NCI-H1105 treated with DMSO at 0.1 percent for 48 hours (cell line): Measurements from ENCODE around the gene DPH3.

Experiments used
- DNase-seq: peaks from one replicate; lab custom pipeline; 2025; lab: John Stamatoyannopoulos, UW

DPH3 gene

DNA sequence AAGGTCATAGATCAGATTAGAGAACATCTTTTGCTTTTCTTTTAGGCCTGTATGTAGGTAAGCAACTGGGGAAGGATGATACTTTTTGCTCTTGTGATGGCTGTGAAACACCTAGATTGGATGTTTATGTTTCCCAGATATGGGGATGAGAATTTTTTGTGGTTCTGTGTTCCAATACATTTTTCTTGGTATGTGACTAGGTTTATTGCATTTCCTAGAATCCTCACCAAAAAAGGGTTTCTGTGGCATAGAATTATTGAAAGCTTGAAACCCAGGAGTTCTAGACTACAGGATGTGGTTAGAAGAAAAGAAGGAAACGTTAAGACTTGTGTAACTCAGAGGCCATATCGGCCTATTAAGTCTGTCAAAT is 26.1 kb upstream of the DPH3 start:
- DNase-seq = no peak

DNA sequence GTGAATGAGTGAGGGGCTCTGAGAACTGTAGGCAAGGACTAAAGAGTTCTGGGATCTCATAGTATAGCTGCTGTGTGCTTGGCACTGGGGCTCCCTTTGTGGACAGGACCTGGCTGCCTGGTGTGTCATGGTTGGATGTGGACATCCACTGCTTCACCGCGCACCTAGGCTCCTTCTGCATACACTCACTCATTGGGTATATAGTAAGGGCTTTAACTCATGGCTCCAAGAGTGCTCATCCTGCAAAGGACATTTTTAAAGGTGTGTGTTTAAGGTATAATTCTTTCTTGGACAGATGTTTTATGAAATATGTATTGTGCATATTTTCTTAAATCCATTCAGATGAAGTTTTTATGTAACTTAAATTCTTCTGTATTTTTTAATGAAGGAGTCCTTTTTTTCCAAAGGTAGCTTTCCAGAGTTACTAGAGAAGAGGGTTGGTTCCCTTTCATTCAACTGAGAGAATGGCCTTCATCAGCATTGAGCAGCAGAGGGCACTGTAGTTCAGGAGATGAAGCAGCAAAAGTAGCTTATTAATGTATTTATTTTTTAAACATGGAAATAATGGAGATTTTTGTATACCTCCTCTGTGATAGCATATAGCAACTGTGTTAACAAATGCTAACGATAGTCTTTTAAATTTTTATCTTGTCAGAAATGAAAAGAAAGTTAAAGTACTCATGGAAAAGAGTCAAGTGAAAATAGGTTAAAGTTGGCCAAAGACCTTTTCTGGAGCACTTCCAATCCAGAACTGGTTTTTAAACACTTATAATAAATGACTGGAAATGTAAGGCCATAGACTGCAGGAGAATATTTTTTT is 25.5 kb upstream of the DPH3 start:
- DNase-seq = peak; percentile 49

DNA sequence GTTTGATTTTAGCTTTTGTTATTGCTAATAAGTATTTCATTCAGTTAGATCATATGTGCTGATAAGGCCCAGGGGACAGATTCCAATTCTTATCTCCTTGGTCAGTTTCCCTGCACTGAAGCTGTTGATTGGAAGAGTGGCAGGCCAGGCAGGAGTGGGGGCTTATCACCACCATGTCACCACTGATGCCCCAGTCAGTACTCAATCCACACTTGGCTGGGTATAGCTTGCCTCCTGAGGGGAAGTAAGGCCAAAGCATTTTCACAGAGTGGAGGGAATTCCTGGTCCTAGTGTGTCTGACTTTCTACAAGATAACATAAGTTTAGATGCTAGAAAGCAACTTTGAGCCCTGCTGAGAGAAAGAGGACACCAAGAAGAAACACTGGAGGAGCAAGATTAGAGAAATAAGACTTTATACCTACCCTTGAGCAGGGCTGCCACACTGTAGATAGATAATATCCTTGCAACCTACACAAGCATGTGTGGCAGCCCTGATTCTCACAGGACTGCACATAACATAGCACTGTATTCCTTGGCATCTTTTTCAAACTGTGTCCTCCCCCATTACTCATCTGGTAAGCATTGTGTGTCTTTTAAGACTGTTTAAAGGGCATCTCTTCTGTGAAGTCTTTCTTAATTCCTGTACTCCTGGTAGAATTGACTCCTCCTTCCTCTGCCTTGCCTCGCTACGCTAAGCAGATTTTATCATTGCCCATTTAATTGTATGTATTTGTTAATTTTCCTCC is 24.6 kb upstream of the DPH3 start:
- no peak for DNase-seq

DNA sequence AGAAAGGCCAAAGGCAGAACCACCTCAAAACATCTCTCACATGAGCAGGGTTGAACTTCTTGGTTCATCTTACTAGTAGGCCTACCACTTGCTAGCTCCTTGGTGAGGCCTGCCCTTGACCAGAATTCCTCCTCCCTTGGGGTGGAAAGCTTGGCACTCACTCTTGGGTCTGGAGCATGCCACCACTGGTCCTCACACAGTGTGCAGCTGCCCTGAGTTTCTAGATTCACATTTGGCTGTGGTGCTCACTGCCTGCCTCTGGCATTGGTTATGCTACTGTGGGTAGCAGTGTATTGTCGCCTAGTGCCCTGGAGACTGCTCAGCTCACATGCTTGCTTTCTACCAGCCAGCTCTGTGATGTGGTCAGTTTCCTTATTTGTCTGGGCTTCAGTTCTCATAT is 23.9 kb upstream of the DPH3 start:
- DNase-seq = no peak

DNA sequence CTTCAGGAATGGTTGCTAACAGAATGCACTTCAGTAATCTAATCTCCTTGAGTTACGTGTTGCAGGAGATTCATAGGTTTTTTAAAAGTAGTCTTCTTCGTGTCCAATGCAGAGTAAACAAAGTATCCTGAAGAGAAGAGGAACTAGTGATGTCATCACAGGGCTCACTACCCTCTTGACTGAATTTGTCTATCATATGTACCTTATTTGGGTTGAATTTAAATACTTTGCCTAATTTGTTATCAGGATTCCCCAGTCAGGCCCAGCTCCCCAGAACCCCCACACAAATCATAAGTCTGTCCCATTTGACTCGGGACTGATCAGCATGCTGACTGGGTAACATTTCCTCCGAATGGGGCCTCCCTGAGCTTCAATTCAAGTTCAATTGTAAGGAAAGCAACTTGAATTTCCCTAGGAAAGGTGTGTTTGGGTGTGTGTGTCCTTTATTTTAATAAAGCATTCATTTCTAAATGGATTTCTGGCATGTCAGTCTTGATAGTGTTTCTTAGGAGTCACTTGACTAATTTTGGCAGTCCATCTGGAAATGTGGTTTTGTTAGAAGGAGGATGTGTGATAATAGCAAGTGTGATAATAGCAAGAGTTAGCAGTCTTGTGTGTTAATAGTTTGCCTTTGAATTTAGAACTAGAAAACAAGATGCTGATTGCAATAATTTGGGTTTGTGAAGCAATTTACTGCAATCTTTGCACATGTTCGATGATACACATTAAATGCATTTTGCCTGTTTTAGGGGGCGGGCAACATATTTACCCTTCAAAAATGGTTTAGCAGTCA is 22.2 kb upstream of the DPH3 start:
- DNase-seq = no peak

DNA sequence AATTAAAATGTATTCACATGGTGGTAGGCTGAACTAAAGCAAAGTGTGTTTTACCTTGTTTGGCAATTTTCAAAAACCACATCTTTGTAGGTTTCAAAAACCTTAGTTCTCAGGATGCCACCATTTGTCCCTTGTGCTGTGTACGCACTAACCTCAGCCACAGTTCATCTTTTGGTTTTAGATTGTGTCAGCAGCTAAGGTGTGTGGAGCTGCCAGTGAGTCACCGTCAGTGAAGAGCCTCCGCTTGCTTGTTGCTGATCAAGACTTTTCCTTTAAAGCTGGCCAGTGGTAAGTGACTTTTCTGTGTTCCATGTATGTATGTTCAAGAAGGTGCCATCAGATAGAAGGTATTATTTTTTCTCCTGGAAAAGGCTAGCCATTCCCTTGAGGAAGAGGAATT is 21.4 kb upstream of the DPH3 start:
- DNase-seq = no peak

DNA sequence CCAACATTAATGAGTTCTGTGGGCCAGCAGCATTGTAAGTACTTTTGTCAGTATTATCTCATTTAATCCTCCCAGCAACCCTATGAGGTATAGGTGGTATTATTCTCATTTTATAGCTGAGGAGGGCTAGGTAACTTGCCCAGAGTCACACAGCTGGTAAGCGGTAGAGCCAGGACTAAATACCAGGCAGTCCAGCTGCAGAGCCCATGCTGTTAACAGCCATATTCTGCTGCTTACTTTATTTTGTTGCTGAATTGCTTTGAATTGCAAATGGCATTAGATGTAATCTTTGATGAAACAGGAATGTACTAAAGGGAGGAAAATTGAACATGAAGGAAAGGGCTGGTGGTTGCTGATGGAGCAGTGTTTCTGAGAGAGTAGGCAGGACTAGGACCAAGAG is 19.9 kb upstream of the DPH3 start:
- DNase-seq = no peak

DNA sequence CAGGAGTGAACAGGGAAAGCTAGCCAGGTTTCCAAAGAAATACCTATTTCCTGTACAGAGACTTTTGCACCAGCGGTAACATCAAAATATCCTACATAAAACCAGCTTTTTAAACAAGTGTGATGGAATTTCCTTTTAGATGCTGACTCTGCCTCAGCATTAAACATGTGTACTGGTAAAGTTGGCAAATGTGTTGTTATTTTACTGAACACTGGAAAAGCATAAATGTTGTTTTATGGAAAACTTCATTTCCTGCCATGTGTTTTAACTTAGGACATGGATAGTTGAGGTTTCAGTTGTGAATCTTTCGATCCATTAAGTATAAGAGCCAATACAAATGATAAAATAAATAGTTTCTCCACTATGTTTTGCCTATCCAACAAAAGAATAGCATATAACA is 15.9 kb upstream of the DPH3 start:
- no peak for DNase-seq

DNA sequence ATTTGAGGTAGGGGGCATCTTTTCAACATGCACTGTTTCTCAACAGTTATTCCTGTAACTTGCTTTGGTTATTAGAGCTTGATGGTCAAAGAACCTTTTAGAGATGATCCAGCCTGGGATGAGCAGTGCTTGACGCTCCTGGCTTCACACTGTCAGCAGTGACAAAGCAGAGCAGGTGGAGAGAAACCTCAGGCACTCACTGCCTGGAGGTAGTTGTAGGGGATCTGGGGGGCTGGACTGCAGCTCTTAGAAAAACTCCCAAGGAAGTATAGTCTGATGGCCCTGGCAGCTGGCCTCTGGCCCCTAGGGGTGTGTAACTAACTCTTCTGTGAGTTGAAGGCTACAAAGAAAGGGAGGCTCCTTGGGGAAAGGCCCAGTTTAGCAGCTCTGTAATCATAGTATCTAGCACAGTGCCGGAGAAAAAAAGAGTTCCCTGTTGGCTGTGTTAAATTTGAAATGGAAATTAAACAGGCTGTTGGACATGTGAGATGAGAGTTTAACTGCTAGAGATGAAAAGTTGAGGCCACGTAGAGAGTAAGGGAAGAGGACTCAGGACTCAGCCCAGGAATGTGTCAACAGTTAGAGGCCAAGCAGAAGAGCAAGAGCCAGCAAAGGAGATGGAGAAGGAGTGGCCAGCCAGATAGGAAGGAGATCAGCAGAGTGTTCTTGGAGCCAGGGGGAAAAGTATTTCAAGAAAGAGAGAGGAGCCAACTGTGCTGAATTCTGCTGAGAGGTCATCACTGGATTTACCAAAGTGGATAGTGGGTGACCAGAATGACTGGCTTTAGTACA is 14.5 kb upstream of the DPH3 start:
- DNase-seq = no peak

DNA sequence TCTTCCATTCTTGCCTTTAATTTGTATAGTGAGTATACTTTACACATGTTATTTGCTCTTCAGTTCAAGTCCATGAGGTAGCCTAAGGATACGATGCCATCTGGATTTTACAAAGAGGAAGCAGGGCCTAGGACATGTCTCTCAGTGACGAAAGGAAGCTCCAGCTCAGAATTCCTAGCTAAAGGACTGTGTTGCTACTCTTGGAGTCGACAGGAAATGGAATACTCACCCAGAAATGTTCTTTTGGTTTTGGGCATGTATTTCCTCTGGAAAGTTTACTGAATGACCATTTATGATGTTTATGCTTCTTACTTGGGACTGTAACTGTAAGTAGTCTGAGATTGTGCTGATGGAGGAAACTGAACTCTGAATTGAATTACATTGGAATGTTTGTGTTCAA is 12.7 kb upstream of the DPH3 start:
- DNase-seq = no peak

DNA sequence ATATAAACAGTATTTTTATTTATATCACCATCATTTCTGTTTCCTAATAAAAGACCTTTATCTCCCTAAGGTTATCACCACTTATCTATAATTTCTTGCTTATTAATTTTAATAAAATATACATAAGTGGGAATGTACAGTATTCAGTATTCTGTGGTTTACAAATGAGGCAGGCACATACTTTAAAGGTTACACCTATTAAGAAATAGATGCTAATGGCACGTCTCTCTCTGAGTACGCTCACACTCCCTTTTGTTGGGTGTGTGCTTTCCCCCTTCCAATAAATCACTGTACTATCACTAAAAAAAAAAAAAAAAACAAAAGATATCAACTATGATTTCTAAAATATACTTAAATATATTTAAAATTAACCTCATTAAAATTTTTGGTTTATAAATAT is 9.1 kb upstream of the DPH3 start:
- DNase-seq = no peak

DNA sequence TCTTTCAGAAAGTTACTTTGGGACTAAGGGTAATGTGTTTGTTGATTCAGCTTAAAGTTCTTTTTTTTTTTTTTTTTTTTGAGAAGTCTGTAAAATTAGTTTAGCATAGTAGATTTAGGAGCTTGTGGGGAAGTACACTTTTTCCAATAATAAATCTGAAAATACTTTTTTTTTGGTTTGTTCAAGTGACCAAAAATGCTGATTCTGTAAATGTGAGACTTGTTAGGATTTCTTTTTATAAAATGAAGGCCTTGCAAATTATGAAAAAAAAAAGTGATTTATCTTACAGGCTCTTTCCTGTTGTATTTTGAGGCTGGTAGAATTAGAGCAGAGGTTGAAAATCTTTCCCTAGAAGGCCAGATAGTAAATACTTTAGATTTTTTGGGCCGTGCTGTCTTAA is 7.8 kb upstream of the DPH3 start:
- DNase-seq = no peak

DNA sequence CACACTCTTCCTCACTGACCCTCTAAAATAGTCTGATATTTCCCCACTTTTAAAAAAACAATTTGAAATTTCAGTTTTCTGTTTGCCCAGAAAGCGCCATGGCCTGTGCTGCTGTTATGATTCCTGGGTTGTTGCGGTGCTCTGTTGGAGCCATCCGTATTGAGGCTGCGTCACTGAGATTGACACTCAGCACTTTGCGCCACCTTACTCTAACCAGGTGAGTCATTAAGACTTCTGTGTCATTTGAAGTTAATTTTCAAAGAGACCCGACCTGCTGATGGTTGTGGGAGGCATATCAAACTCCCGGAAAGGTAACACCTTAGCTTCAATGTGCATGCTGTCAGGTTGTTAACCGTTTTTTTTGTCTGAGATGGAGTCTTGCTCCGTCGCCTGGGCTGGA is 6.1 kb upstream of the DPH3 start:
- no peak for DNase-seq

DNA sequence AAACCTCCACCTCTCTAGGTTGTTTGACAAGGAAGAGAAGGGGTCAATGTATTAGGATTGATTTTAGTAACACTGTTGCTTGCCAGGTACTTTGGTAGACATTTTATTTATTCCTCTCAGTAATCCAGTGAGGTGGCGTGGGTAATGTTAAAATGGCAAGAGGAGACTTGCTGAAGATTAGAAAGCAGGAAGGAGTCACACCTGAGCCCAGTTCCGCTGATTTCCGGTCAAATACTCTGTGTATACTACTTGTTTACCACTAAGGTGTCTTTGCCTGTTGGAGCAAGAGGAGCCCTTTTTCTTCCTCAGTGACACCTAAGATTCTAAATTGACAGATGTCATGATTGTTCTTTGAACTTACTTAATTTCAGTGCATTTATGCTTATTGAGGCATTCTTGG is 2.0 kb upstream of the DPH3 start:
- DNase-seq = no peak

DNA sequence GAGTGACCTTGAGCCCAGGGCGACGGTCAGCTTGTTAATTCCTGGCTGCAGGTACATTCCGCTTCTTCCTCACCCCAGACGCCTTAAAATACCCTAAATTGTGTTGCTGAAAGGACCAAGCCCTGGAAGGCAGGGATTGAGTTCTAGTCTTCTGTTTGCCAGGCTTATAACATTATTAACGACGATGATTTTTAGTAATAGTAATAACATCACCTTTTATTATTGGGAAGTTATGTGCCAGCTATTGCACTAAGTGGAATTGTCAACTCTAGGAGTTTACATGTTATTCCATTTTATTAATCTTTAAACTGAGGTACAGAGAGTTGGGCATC is 678 bp upstream of the DPH3 start:
- DNase-seq = no peak

DNA sequence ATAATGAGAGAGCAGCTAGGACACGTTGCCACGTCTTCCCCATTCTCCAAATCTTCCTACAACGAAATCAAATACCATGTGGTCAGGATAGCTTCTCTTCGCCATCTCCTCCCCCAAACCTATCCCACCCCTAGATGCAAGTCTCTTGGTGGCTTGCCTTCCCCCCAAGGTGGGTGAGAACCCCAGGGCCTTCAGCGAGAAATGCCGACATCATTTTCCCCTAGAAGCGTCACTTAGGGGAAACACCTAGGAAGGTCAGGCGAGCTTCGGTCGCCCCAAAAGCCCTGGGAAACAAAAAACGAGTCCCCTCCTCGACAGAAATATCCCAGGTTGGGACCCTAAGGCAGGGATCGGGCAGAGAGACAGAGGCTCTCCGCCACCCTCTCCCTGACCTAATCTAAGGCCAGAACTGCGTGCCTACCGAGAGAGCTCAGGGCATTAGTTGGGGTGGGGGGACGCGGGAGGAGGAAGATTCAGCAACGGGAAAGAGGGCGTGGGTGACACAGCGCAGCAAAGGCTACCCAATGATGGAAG is 502 bp downstream of the DPH3 start:
- DNase-seq = no peak

DNA sequence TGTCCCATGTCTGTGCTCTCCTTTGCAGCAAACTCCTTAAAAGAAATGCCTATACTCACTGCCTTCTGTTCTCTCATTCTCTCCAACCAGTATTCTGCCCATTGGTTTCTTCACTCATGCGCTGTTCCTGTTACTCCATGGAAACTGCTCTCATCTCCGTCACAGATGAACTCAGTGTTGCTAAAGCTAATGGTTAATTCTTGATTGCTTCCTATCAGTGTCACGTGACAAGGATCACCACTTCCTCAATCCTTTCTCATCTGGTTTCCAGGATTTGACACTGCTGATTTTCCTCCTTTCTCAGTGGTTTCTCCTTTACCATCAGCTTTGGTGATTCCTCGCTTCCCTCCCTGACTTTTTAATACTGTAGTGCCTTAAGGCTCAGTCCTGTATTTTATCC is 2.6 kb downstream of the DPH3 start:
- DNase-seq = no peak

DNA sequence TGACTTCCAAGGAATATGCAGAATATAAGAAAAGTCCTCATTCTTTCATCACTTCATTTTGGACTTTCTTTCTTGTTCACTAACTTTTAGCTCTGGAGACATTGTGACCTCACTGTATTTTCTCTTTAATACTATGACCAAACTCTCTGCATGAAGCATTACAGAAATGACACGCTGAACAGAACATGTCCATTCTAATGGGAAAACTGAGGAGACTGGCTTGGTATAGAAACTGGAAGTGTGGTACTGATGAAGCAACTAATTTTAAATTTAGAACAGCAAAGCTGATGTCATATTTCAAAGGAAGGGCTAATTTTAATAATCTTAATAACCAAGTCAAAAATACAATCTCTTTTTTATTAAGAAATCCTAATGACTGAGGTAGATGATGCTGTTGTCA is 4.7 kb downstream of the DPH3 start:
- no peak for DNase-seq

DNA sequence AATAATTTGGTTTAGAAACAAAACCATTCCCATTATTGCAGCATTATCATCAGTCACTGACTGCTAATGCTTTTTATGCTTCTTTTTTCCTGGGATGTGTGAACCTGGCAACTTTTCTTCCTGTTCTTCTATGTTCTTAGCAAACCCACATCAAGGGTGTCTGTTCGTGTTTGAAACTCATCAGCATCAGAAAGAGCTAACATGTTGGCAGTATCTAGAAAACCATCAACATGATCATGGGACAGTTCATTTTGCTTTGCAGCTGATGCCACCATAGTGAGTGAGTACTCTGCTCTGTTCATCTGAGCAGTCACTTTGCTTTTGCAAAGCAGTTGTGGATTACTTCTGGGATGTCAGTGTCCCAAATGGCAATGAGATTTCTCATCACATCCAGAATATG is 5.9 kb downstream of the DPH3 start:
- no peak for DNase-seq

DNA sequence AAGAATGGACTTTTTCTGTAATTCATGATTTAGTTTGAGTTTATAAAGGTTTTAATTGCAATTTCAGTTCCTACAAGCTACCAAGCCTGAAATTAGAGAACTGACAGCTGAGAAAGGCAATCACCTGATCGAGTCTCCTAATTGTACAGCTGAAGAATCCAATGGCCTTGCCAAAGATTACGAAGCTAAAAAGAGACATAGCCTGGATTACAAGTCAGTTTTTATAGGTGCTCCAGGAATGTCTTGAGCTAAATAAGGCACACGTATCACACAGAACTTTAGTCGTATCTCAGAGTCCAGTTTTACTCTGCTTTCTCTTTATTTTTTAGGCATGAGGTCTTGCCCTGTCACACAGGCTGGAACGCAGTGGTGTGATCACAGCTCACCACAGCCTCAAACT is 6.6 kb downstream of the DPH3 start:
- DNase-seq = no peak

DNA sequence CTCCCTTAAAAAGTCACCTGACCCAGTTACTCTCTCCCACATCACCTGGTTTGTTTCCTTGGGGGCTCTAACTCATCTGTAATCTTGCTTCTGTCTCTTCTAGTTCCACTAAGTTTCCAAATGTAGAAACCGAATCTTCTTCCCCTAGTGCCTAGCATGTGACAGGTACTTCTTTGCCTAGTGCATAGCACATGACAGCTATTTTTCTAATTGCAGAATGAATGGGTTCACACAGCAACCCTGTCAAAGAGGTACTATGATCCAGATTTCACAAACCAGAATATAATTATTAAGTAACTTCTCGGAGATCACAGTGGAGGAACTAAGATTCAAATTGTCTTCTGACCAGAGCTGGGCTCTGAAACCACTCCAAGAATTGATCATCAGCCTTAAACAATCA is 7.4 kb downstream of the DPH3 start:
- no peak for DNase-seq

DNA sequence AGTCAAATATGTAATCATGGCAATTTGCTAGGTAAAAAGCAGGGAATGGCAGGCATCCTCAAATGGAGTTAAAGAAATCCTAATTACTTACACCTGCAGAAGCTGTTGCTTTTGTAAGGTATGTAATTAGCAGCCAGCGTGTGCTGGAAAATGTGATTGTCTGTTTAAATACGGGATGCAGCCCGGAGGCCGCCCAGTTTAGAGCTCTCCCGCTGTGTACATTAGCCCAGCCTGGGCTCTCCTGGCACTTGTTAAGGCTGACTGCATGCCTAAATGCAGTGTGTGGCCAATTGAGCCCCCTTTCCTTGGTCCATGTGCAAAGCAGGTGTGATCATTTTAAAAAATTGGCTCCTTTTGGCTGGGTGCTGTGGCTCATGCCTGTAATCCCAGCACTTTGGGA is 9.0 kb downstream of the DPH3 start:
- peak; percentile 37 for DNase-seq
